CD4-positive, alpha-beta memory T cell (primary cell): ENCODE results near the gene NDEL1. TPM values are rescaled to one million over a fixed set of nuclear protein-coding genes. Genes with fewer than 3 reads are reported as not detected.
A peak's percentile ranks its signal among the peaks of the same experiment; 100 is the strongest.

ENCODE experiments used
- CTCF ChIA-PET: fragments of 350-600 bp; sonication (Branson Sonifier 250); formaldehyde crosslinking; loops from one replicate; lab custom pipeline; 2021; ENCODE audit warnings: inconsistent platforms; ENCODE audit not compliant: partially characterized antibody; lab: Charles Lee
- POLR2A ChIA-PET: fragments of 350-600 bp; sonication (Branson Sonifier 250); formaldehyde crosslinking; loops from one replicate; lab custom pipeline; 2021; ENCODE audit not compliant: partially characterized antibody; lab: Charles Lee
- DNase-seq, 5 donors: peaks; one replicate each; pipeline versions ENCODE4 v3.0.0 to v3.0.0-alpha.2; 2020 to 2022; ENCODE audit warnings: mixed read lengths in 1 of 5
- H3K27ac ChIP-seq: one replicate; pipeline ENCODE4 v1.7.0; 2013; ENCODE audit warnings: low read depth, low read length
- H3K27me3 ChIP-seq: 2 replicates; pipeline ENCODE4 v1.7.0; 2013; ENCODE audit warnings: mild to moderate bottlenecking, low read length, moderate library complexity; ENCODE audit not compliant: insufficient read depth
- H3K36me3 ChIP-seq: 2 replicates; pipeline ENCODE4 v1.7.0; 2013; ENCODE audit warnings: mild to moderate bottlenecking, low read length, moderate library complexity; ENCODE audit not compliant: insufficient read depth
- H3K4me1 ChIP-seq: 2 replicates; pipeline ENCODE4 v1.7.0; 2013; ENCODE audit warnings: mild to moderate bottlenecking, low read length, moderate library complexity; ENCODE audit not compliant: insufficient read depth
- H3K4me3 ChIP-seq, 2 donors: one replicate each; pipeline ENCODE4 v1.7.0; 2013; ENCODE audit warnings: low read length in 2 of 2, mild to moderate bottlenecking in 1 of 2
- H3K9me3 ChIP-seq, 2 donors: one replicate each; pipeline ENCODE4 v1.7.0; 2013; ENCODE audit warnings: low read length in 2 of 2, control low read depth in 1 of 2; ENCODE audit not compliant: control insufficient read depth in 1 of 2
- H3K27ac Mint-ChIP-seq, 7 donors: one replicate each; pipeline ENCODE4 v1.8.0; 2020 to 2021; ENCODE audit warnings: mixed read lengths in 7 of 7, mild to moderate bottlenecking in 6 of 7, inconsistent platforms in 3 of 7, moderate library complexity in 3 of 7
- H3K27me3 Mint-ChIP-seq, 2 donors: one replicate each; pipeline ENCODE4 v1.8.0; 2020 to 2021; ENCODE audit warnings: mixed read lengths in 2 of 2
- H3K36me3 Mint-ChIP-seq, 2 donors: one replicate each; pipeline ENCODE4 v1.8.0; 2020 to 2021; ENCODE audit warnings: mixed read lengths in 2 of 2, inconsistent platforms in 1 of 2, mild to moderate bottlenecking in 1 of 2
- H3K4me1 Mint-ChIP-seq, 4 donors: one replicate each; pipeline ENCODE4 v1.8.0; 2020 to 2021; ENCODE audit warnings: mixed read lengths in 4 of 4, mild to moderate bottlenecking in 1 of 4
- H3K4me3 Mint-ChIP-seq, 8 donors: one replicate each; pipeline ENCODE4 v1.8.0; 2020 to 2021; ENCODE audit warnings: mixed read lengths in 8 of 8, mild to moderate bottlenecking in 7 of 8, moderate library complexity in 6 of 8, inconsistent platforms in 3 of 8
- H3K9me3 Mint-ChIP-seq, 8 donors: one replicate each; pipeline ENCODE4 v1.8.0; 2020 to 2021; ENCODE audit warnings: mixed read lengths in 8 of 8, mild to moderate bottlenecking in 5 of 8, inconsistent platforms in 3 of 8, moderate library complexity in 1 of 8
- intact Hi-C: fragments of 100-400 bp; cut with micrococcal nuclease; formaldehyde crosslinking; loops from one replicate; pipeline ENCODE4 v1.15.1; 2023
- polyA plus RNA-seq, 2 donors: library from polyadenylated mRNA; unstranded; fragments of 300-500 nt; fragmentation: Illumina TruSeq; gene quantifications; one replicate each; pipeline ENCODE4 v1.2.3, GENCODE V29; 2021
- total RNA-seq, 2 experiments: library from RNA; stranded (reverse); gene quantifications; one replicate each; pipeline ENCODE4 v1.2.3, GENCODE V29; 2021

NDEL1 gene
- total and polyA plus RNA-seq, 4 experiments from 2014 or later: 52.9 to 120 (median 90.9) TPM

- intact Hi-C loops: no loop called here
- Mint-ChIP-seq H3K4me3 (peak overlapping the region in 1 of 8 donors; percentile 21), H3K9me3 (no peaks in the 10 kb centered on the region), H3K27ac (peak overlapping the region in 1 of 7 donors; percentile 22), H3K4me1 (peaks cover 13 to 29% (median 19%) of the 10 kb centered on the region in 4 donors), H3K36me3 (peaks cover 70 to 84% of the 10 kb centered on the region in 2 donors), H3K27me3 (no peaks in the 10 kb centered on the region)
- Histone ChIP-seq H3K27ac (no peak overlapping the region), H3K36me3 (peaks cover 62% of the 10 kb centered on the region), H3K9me3 (no peaks in the 10 kb centered on the region), H3K27me3 (no peaks in the 10 kb centered on the region), H3K4me3 (no peak overlapping the region), H3K4me1 (peaks cover 7% of the 10 kb centered on the region)
- CTCF ChIA-PET: interaction anchor here (1.3 kb wide), 1 partner anchor 338 kb away, joined by 3 read pairs; no protein-coding TSS in a partner anchor
- POLR2A ChIA-PET: interaction anchor here (1.1 kb wide), 1 partner anchor 11 kb away, joined by 4 read pairs; no protein-coding TSS in a partner anchor
- DNase-seq: no peak
Observed at GRCh38 chr17:8448310-8448709, 12.6 kb downstream of the NDEL1 start.

GRCh38 chr17:8451933-8452614, 16.4 kb downstream of the NDEL1 start:
- no peak overlapping the region for H3K27ac Mint-ChIP-seq
- H3K27me3 Mint-ChIP-seq: no peaks in the 10 kb centered on the region
- H3K4me1 Mint-ChIP-seq: peaks cover 0 to 13% (median 9%) of the 10 kb centered on the region in 4 donors
- Histone ChIP-seq H3K4me1 (no peaks in the 10 kb centered on the region), H3K4me3 (no peak overlapping the region), H3K9me3 (no peaks in the 10 kb centered on the region), H3K27me3 (no peaks in the 10 kb centered on the region), H3K27ac (no peak overlapping the region), H3K36me3 (peaks cover 63% of the 10 kb centered on the region)
- no peaks in the 10 kb centered on the region for H3K9me3 Mint-ChIP-seq
- no peak overlapping the region for H3K4me3 Mint-ChIP-seq
- intact Hi-C loops: no loop called here
- ChIA-PET CTCF (no interaction called here), POLR2A (no interaction called here)
- DNase-seq: no peak
- peaks cover 63 to 78% of the 10 kb centered on the region in 2 donors for H3K36me3 Mint-ChIP-seq

- no peaks in the 10 kb centered on the region for H3K27me3 ChIP-seq
- peaks cover 4 to 20% (median 13%) of the 10 kb centered on the region in 4 donors for H3K4me1 Mint-ChIP-seq
- H3K9me3 Mint-ChIP-seq: no peaks in the 10 kb centered on the region
- no peaks in the 10 kb centered on the region for H3K27me3 Mint-ChIP-seq
- no peak overlapping the region for H3K27ac Mint-ChIP-seq
- no peak overlapping the region for H3K4me3 ChIP-seq
- no peaks in the 10 kb centered on the region for H3K4me1 ChIP-seq
- no peaks in the 10 kb centered on the region for H3K9me3 ChIP-seq
- H3K36me3 ChIP-seq: peaks cover 68% of the 10 kb centered on the region
- no peak overlapping the region for H3K4me3 Mint-ChIP-seq
- intact Hi-C loops: no loop called here
- CTCF ChIA-PET: no interaction called here
- peaks cover 63 to 78% of the 10 kb centered on the region in 2 donors for H3K36me3 Mint-ChIP-seq
- DNase-seq: no peak
- H3K27ac ChIP-seq: no peak overlapping the region
- POLR2A ChIA-PET: no interaction called here
Observed at GRCh38 chr17:8453326-8453725, 17.6 kb downstream of the NDEL1 start.

- Mint-ChIP-seq H3K4me3 (no peak overlapping the region), H3K4me1 (peaks cover 6 to 20% (median 14%) of the 10 kb centered on the region in 4 donors), H3K27ac (peak overlapping the region in 4 of 7 donors; percentile 23 to 49 (median 40)), H3K9me3 (no peaks in the 10 kb centered on the region), H3K36me3 (peaks cover 62 to 81% of the 10 kb centered on the region in 2 donors), H3K27me3 (no peaks in the 10 kb centered on the region)
- ChIA-PET POLR2A (interaction anchor here (0.9 kb wide), 1 partner anchor 20 kb away, joined by 3 read pairs; the partner anchor contains the start of gene NDEL1), CTCF (no interaction called here)
- peaks cover 73% of the 10 kb centered on the region for H3K36me3 ChIP-seq
- no peaks in the 10 kb centered on the region for H3K4me1 ChIP-seq
- intact Hi-C loops: no loop called here
- H3K4me3 ChIP-seq: no peak overlapping the region
- no peaks in the 10 kb centered on the region for H3K9me3 ChIP-seq
- no peak overlapping the region for H3K27ac ChIP-seq
- no peak for DNase-seq
- no peaks in the 10 kb centered on the region for H3K27me3 ChIP-seq
Observed at GRCh38 chr17:8455665-8456209, 20.1 kb downstream of the NDEL1 start.

- Mint-ChIP-seq H3K36me3 (peaks cover 62 to 85% of the 10 kb centered on the region in 2 donors), H3K9me3 (no peaks in the 10 kb centered on the region), H3K27ac (peak overlapping the region in 1 of 7 donors; percentile 59), H3K27me3 (no peaks in the 10 kb centered on the region), H3K4me3 (no peak overlapping the region), H3K4me1 (peaks cover 11 to 21% (median 18%) of the 10 kb centered on the region in 4 donors)
- no peaks in the 10 kb centered on the region for H3K9me3 ChIP-seq
- no peak for DNase-seq
- H3K27ac ChIP-seq: no peak overlapping the region
- H3K4me1 ChIP-seq: no peaks in the 10 kb centered on the region
- intact Hi-C loops: no loop called here
- peaks cover 79% of the 10 kb centered on the region for H3K36me3 ChIP-seq
- ChIA-PET POLR2A (interaction anchor here (2.0 kb wide), 1 partner anchor 23 kb away, joined by 4 read pairs; the partner anchor contains the start of gene NDEL1), CTCF (interaction anchor here (1.1 kb wide), 1 partner anchor 48 kb away, joined by 3 read pairs; no protein-coding TSS in a partner anchor)
- H3K4me3 ChIP-seq: no peak overlapping the region
- no peaks in the 10 kb centered on the region for H3K27me3 ChIP-seq
Observed at GRCh38 chr17:8458128-8458527, 22.4 kb downstream of the NDEL1 start.

GRCh38 chr17:8459107-8459506, 23.4 kb downstream of the NDEL1 start:
- H3K27me3 ChIP-seq: no peaks in the 10 kb centered on the region
- no peak overlapping the region for H3K4me3 Mint-ChIP-seq
- peaks cover 66 to 88% of the 10 kb centered on the region in 2 donors for H3K36me3 Mint-ChIP-seq
- peaks cover 11 to 31% (median 22%) of the 10 kb centered on the region in 4 donors for H3K4me1 Mint-ChIP-seq
- H3K36me3 ChIP-seq: peaks cover 86% of the 10 kb centered on the region
- H3K9me3 Mint-ChIP-seq: no peaks in the 10 kb centered on the region
- H3K27me3 Mint-ChIP-seq: no peaks in the 10 kb centered on the region
- no peaks in the 10 kb centered on the region for H3K4me1 ChIP-seq
- POLR2A ChIA-PET: no interaction called here
- H3K27ac Mint-ChIP-seq: peak overlapping the region in 1 of 7 donors; percentile 9
- DNase-seq: no peak
- no peaks in the 10 kb centered on the region for H3K9me3 ChIP-seq
- intact Hi-C loops: no loop called here
- CTCF ChIA-PET: no interaction called here
- no peak overlapping the region for H3K4me3 ChIP-seq
- no peak overlapping the region for H3K27ac ChIP-seq

- Histone ChIP-seq H3K4me3 (no peak overlapping the region), H3K9me3 (no peaks in the 10 kb centered on the region), H3K36me3 (peaks cover 85% of the 10 kb centered on the region), H3K27ac (no peak overlapping the region), H3K27me3 (no peaks in the 10 kb centered on the region), H3K4me1 (no peaks in the 10 kb centered on the region)
- DNase-seq: no peak
- CTCF ChIA-PET: no interaction called here
- Mint-ChIP-seq H3K27me3 (no peaks in the 10 kb centered on the region), H3K4me3 (no peak overlapping the region), H3K4me1 (peaks cover 13 to 36% (median 25%) of the 10 kb centered on the region in 4 donors), H3K36me3 (peaks cover 62 to 89% of the 10 kb centered on the region in 2 donors), H3K27ac (no peak overlapping the region), H3K9me3 (no peaks in the 10 kb centered on the region)
- intact Hi-C loops: no loop called here
- POLR2A ChIA-PET: no interaction called here
Observed at GRCh38 chr17:8459831-8460230, 24.1 kb downstream of the NDEL1 start.
